Fibroblast of the aortic adventitia (primary cell): ENCODE results near the gene RRM2. TPM values are rescaled to one million over a fixed set of nuclear protein-coding genes. Genes with fewer than 3 reads are reported as not detected.
"Not testable (repeated sequence)": the region's sequence is repeated elsewhere in the genome, so short reads cannot be mapped to it uniquely, and the experiment has no call there.

Experiments used
- DNase-seq: peaks from one replicate; pipeline ENCODE4 v3.0.0-alpha.2; 2010; ENCODE audit warnings: low read depth
- H3K4me3 ChIP-seq: 2 replicates; pipeline ENCODE4 v1.5.1; 2011; ENCODE audit warnings: low read depth, mild to moderate bottlenecking, control low read depth, low read length, moderate library complexity
- total RNA-seq: library from RNA; depleted of rRNA; stranded (reverse); fragments of >200 nt; gene quantifications from 2 replicates; pipeline ENCODE4 v1.2.3, GENCODE V29; 2012; ENCODE audit warnings: low replicate concordance
- TF ChIP-seq, protein P1 (sequence below): IDR thresholded peaks from 2 replicates; pipeline ENCODE4 v1.5.1; 2011; ENCODE audit warnings: mild to moderate bottlenecking, low read length, control low read depth, inconsistent platforms; ENCODE audit not compliant: insufficient read depth

Gene RRM2
- total RNA-seq, 1 donor = 91.4 TPM

DNA sequence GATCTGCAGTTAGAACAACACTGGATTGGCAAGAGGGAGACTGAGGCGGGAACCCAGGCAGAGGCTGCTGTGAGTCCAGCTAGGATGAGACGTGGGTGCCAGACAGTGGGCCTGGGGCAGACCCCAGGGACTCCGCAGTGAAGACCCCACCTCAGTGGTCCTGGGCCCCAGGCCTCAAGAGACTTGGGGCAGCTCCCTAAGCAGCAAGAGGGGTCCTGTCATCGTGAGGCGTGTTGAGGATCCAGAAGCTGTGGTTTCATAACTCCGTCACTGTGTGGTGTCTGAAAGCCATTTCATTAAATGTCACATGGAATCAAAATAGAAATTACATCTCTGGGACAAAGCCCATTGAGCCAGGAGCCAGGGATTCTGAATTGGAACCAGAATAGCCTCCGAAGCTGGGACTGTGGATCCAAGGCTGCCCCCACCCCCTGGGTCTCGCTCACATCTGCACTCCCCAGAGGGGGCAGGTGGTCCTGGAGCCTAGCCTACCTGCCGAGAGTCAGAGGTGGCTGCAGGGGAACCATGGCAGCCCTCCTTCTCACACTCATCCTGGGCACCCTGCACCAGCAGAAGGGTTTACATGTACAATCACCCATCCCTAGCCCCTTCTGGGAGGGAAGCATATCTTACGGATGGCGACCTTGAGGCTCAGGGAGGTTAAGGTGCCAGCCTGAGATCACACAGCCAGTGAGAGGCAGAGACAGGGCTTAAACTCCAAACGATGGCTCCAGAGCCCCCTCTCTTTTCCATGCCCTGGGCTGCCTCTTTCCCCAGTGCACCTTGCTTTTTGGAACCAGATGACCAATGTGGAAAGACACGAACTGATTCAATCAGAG, 23.2 kb downstream of the RRM2 start:
- TF ChIP-seq, protein P1, sequence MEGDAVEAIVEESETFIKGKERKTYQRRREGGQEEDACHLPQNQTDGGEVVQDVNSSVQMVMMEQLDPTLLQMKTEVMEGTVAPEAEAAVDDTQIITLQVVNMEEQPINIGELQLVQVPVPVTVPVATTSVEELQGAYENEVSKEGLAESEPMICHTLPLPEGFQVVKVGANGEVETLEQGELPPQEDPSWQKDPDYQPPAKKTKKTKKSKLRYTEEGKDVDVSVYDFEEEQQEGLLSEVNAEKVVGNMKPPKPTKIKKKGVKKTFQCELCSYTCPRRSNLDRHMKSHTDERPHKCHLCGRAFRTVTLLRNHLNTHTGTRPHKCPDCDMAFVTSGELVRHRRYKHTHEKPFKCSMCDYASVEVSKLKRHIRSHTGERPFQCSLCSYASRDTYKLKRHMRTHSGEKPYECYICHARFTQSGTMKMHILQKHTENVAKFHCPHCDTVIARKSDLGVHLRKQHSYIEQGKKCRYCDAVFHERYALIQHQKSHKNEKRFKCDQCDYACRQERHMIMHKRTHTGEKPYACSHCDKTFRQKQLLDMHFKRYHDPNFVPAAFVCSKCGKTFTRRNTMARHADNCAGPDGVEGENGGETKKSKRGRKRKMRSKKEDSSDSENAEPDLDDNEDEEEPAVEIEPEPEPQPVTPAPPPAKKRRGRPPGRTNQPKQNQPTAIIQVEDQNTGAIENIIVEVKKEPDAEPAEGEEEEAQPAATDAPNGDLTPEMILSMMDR = no peak
- no peak overlapping the region for H3K4me3 ChIP-seq
- no peak for DNase-seq

DNA sequence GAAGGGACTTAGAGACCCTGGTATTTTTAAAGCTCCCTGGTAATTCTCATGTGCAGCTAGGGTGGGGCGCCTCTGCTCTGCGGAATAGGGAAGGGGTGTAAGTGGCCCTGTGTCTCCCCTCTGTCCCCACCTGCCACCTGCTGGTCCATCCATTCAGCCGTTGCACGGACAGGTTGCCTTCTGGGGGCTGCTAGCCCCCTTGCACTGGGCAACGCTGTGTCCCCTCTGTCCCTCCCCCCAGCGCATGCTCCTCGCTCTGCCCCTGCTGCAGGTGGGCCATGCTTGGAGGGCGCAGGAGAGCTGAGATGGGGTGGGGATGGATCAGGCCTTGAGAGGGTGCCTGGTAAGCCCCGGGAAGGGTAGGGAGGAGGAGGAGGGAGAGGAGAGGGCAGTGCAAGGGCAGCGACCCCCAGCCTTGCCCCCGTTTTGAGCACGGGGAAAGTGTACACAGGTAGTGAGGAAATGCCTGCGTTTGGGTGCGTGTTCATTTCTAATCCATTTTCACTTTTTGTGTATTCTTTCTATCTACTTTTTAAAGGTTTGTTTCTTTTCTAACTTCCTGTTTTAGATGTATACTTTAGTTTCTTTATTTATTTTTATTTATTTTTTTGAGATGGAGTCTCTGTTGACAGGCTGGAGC, 23.9 kb downstream of the RRM2 start:
- DNase-seq = no peak
- TF ChIP-seq, protein P1 = no peak
- H3K4me3 ChIP-seq = no peak overlapping the region

DNA sequence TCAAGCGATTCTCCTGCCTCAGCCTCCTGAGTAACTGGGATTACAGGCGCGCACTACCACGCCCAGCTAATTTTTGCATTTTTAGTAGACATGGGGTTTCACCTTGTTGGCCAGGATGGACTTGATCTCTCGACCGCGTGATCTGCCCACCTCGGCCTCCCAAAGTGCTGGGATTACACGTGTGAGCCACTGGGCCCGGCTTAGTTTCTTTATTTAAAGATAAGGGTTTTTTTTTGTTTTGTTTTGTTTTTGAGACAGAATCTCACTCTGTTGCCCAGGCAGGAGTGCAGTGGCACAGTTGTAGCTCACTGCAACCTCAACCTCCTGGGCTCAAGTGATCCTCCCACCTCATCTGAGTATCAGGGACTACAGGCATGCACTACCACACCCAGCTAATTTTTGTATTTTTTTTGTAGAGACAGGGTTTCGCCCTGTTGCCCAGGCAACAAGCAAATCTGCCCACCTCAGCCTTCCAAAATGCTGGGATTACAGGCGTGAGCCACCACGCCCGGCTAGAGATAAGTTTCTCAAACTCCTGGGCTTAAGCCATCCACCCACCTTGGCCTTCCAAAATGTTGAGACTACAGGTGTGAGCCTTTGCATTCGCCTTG, 24.6 kb downstream of the RRM2 start:
- H3K4me3 ChIP-seq, DNase-seq: not testable (repeated sequence)

DNA sequence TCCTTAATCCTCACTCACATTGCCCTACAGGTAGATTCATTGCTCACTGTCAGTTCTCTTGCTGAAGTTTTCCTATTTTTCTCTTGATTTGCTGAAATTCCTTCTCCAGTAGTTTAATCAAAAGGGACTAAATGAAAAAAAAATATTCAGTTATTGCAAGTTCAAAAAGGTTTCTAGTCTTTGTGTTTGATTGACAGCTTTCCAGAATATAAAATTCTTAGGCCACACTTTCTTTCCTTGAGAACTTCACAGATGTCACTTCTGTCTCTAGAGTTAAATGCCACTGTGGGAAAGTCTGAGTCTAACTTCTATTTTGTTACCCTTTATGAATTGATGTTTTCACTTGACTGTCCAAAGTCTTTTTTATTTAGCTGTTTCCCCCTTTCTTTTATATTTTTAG, 25.7 kb downstream of the RRM2 start:
- H3K4me3 ChIP-seq = no peak overlapping the region
- TF ChIP-seq, protein P1 = no peak

DNA sequence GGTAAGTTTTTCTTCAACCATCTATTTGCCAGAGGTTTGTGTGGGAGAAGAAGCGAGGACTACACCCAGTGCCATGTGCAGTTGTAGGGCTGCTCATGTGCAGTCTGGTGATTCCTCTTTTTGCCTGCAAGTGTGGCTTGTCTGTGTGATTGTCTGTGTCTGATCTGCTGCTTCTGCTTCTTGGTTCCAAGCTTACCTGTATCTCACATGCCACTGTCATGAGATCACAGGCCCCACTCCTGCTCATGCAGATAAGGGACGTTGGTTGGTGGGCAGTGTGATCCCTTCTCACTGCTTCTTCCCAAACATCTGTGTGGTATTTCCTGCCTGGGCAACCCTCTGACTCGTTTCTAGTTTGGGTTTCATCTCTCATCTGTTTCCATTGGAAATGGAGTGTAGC, 27.1 kb downstream of the RRM2 start:
- no peak overlapping the region for H3K4me3 ChIP-seq
- no peak for DNase-seq
- TF ChIP-seq, protein P1 = no peak

More for the DNA sequence above, 25.7 kb downstream of the RRM2 start:
- DNase-seq = no peak

DNA sequence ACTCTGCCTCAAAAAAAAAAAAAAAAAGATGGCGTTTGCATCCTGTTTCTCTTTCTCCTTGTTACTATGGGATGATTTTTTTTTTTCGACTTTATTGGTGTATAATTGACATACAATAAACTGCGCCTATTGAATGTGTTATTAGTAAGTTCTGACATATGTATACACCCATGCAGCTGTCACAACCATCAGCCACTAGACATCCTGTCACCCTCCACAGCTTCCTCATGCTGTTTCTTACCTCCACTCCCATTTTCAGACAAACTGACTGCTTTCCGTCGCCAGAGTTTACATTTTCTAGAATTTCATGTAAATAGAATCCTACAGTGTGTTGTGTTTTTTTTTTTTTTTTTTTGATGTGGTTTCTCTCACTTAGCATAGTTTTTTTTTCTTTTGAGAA, 27.9 kb downstream of the RRM2 start:
- no peak for DNase-seq
- no peak overlapping the region for H3K4me3 ChIP-seq
- TF ChIP-seq, protein P1 = no peak

DNA sequence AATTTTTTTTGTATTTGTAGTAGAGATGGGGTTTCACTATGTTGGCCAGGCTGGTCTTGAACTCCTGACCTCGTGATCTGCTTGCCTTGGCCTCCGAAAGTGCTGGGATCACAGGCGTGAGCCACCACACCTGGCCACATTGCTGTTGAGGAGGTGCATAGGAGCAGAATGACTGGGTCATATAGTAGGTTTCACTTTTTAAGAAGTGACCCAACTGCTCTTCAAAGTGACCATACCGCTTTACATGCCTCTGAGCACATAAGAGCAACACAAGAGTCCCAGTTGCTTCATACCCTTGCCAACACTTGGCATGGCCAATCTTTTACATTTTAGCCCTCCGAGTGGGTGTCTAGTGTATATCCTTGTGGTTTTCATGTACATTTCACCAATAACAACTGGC, 28.9 kb downstream of the RRM2 start:
- DNase-seq = no peak
- TF ChIP-seq, protein P1 = no peak
- no peak overlapping the region for H3K4me3 ChIP-seq
